ENCODE measurements around the gene SLC7A7.
"Not testable (repeated sequence)": the region's sequence is repeated elsewhere in the genome, so short reads cannot be mapped to it uniquely, and the experiment has no call there.

The SLC7A7 gene

DNA sequence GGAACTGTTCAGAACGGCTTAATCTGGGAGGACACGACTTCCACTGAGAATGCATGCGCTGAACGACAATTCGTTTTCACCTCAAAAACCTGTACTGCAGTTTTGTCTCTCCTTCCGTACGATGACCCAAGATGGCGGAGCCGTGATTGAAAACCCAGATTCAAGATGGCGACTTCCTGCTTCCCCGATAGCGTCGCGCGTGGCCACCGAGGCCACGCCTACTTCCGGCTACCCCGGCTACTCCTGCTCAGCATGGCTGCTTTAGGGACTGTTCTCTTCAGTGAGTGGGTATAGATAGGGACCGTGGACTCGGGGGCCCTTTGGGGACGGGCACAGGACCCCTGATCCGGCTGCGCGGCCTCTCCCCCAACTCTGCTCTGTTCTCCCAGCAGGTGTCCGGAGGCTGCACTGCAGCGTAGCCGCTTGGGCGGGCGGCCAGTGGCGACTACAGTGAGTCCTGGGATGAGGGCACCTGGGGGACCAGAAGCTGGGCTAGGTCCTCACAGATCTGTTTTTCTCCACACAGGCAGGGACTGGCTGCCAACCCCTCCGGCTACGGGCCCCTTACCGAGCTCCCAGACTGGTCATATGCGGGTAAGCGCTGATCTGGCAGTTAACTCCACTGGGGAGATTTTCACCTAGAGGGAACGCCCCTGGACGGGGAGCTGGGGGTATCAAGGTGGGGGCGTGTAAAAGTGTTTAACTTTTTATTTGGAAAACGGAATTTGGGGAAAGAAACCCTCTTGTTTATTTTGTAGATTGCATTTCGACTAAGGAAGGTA, 14.6 kb upstream of the SLC7A7 start, which contains the start of gene MRPL52:
MRPL52 (plus strand) TSS at position 227 of the 782 bp plus-strand sequence; CDS start at position 253, 26 bp downstream.
- TF ChIP-seq, protein P1, sequence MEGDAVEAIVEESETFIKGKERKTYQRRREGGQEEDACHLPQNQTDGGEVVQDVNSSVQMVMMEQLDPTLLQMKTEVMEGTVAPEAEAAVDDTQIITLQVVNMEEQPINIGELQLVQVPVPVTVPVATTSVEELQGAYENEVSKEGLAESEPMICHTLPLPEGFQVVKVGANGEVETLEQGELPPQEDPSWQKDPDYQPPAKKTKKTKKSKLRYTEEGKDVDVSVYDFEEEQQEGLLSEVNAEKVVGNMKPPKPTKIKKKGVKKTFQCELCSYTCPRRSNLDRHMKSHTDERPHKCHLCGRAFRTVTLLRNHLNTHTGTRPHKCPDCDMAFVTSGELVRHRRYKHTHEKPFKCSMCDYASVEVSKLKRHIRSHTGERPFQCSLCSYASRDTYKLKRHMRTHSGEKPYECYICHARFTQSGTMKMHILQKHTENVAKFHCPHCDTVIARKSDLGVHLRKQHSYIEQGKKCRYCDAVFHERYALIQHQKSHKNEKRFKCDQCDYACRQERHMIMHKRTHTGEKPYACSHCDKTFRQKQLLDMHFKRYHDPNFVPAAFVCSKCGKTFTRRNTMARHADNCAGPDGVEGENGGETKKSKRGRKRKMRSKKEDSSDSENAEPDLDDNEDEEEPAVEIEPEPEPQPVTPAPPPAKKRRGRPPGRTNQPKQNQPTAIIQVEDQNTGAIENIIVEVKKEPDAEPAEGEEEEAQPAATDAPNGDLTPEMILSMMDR (IDR thresholded peaks at IDR 0.05; ENCODE audit: low read depth, low read length), result no peak
- peak within 1 kb of the TSS; percentile 83 to 91 for H3K4me3 ChIP-seq (replicated peaks in 1 of 2; ENCODE audit: low read depth in 2 of 2, low read length in 2 of 2)
- DNase-seq (ENCODE audit: low read depth in 2 of 2), result peak; percentile 88 to 90

DNA sequence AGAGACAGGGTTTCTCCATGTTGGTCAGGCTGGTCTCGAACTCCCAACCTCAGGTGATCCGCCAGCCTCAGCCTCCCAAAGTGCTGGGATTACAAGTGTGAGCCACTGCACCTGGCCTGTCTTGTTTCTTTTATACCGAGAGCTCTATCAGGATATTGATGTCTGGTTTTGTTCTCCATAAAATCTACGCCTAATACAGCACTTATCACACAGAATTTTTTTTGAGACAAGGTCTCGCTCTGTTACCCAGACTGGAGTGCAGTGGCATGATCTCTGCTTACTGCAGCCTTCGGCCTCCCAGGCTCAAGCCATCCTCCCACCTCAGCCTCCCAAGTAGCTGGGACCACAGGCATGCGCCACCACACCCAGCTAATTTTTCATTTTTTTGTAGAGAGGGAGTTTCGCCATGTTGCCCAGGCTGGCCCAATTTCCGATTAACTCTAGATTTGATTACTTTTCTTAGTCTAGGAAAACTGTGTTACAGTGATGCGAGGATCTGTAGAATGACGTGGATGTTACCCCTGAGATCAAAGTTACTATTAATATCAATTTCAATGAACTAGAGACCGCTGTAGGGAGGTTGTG, 13.9 kb upstream of the SLC7A7 start:
- peak overlapping the region in 1 of 2 donors; percentile 83 for H3K4me3 ChIP-seq (replicated peaks in 1 of 2; ENCODE audit: low read depth in 2 of 2, low read length in 2 of 2)
- not testable (repeated sequence) for DNase-seq (ENCODE audit: low read depth in 2 of 2)

DNA sequence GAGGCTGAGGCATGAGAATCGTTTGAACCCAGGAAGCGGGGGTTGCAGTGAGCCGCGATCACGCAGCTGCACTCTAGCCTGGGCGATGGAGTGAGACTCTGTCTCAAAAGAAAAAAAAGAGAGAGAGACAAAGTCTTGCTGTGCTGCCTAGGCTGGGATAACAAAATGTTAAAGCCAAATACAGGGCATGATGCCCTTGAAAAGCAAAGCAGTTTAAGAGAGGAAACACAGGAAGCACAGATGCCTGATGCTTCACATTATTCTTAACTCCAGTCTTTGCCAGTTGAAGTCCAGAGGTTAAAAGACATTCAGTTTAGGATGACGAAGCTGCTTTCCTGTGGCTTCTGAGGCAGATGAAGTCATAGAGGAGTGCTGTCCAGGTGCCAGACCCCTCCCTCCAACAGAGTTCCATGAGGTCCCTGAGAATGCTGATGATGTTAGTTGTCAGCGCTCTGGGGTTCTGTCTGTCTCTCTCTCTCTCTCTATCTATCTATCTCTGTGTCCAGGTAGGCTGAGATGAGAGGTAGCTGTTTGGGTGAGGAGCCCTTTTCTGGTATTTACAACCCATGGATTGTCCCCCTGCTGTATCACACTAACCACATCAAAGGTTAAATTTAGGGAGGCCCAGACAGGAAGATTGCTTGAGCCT, 9.6 kb upstream of the SLC7A7 start:
- peak; percentile 94 to 98 for DNase-seq (ENCODE audit: low read depth in 2 of 2)
- no peak overlapping the region for H3K4me3 ChIP-seq (replicated peaks in 1 of 2; ENCODE audit: low read depth in 2 of 2, low read length in 2 of 2)
- TF ChIP-seq, protein P1 (IDR thresholded peaks at IDR 0.05; ENCODE audit: low read depth, low read length), result no peak

DNA sequence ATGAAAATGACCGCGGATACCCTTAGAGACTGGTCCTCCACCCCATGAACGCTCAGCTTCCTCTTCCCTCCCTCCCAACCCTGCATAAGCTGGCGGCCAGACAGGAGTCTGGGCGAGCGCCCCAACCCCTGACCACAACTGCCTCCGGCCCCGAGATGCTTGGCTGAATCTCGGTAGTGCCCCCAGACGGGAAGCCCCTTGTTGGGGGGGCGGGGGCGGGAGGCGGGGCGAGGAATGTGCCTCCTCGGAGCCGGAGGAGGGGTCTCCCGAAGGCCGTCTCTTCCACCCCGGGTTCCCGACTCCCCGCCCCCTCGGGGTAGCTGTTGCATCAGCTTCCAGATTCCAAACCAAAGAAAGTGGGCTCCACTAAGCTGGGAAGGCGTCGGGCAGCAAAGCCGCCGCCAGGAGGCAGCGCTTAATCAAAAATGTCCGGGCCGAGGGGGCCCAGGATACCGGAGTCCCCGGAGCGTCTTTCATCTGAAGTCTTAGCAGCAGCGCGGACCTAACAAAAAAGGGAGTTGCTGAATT, 7.4 kb upstream of the SLC7A7 start:
- DNase-seq (ENCODE audit: low read depth in 2 of 2), result peak; percentile 92 to 95
- TF ChIP-seq, protein P1 (IDR thresholded peaks at IDR 0.05; ENCODE audit: low read depth, low read length), result peak; percentile 87
- H3K4me3 ChIP-seq (replicated peaks in 1 of 2; ENCODE audit: low read depth in 2 of 2, low read length in 2 of 2), result peak overlapping the region; percentile 25 to 33

DNA sequence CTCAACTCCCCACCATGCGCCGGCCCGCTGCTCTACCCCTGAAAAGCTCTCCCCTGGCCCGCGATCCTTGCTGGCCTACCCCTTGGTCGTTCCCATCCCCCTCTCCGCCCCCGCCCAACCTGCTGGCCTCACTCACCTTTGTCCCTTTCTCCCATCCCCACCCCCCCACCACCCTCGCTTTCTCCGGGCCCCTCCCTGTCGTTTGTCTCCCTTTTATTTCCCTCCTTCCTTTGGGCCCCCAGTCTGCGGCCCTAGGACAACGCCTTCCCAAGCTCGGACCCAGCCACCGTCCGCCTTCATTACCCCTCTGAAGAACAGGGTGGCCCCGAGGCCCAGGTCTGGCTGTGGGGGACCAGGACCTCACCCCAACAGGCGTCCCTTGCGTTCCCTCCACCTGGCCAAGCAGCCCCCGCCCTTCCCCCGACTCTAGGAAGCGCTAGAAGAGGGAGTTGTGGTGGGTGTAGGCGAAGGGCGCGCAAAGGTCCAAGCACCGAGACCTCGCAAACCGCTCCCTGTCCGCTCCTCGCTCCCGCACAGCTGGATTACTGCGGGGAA, 6.9 kb upstream of the SLC7A7 start:
- TF ChIP-seq, protein P1 (IDR thresholded peaks at IDR 0.05; ENCODE audit: low read depth, low read length), result no peak
- H3K4me3 ChIP-seq (replicated peaks in 1 of 2; ENCODE audit: low read depth in 2 of 2, low read length in 2 of 2), result peak overlapping the region; percentile 25 to 33

DNA sequence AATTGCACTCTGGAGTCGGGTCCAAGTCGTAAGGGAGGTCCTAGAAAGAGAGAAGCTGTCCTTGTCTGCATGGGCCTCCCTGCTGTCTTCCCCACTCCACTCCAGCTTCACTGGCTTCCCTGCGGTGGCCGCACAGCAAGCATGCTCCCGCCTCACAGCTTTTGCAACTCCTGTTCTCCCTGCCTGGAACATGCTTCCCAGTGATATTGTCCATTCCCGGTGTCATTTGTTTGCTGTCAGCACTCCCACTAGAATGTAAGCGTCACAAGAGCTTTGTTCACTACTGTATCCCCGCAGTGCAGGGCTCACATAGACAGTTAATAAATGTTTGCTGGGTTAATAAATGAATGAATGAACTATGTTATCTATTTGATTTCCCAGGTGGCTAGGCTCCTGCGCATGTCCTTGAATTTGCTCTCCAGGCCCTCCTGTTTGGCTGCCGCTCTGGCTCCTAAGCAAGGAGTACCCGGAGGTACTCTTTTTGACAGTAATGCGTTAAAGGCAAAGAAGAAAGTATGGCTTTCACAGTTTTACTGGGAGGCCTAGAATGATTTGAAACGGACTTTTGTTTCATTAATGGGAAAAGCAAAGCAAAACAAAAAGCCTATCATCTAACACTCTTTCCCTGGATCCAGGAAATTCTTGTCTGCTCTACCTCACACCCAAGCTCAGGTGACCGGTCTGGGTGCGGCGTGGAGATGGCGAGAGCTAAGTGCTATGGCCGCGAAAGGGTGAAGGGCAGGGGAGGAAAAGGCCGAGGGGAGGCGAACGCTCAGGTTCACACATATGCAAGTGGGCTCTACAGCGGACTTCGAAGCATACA, 6.2 kb upstream of the SLC7A7 start:
- no peak overlapping the region for H3K4me3 ChIP-seq (replicated peaks in 1 of 2; ENCODE audit: low read depth in 2 of 2, low read length in 2 of 2)
- TF ChIP-seq, protein P1 (IDR thresholded peaks at IDR 0.05; ENCODE audit: low read depth, low read length), result no peak
- no peak for DNase-seq (ENCODE audit: low read depth in 2 of 2)

More for the DNA sequence above, 6.9 kb upstream of the SLC7A7 start:
- DNase-seq (ENCODE audit: low read depth in 2 of 2), result no peak
